Left ventricle myocardium inferior (tissue), 1 donor: Measurements from ENCODE around the gene BRIX1. TPM values are rescaled to one million over a fixed set of nuclear protein-coding genes. Genes with fewer than 3 reads are reported as not detected.
A peak's percentile ranks its signal among the peaks of the same experiment; 100 is the strongest.

Source experiments
- DNase-seq: peaks from one replicate; pipeline ENCODE4 v3.0.0-alpha.2; 2020
- H3K27ac ChIP-seq: fragments of 200-600 bp; replicated peaks from 2 replicates; pipeline ENCODE4 v1.8.0; 2021
- H3K27me3 ChIP-seq: fragments of 200-600 bp; 2 replicates; pipeline ENCODE4 v1.8.0; 2021; ENCODE audit warnings: low read depth
- H3K36me3 ChIP-seq: fragments of 200-600 bp; 2 replicates; pipeline ENCODE4 v1.8.0; 2021
- H3K4me1 ChIP-seq: fragments of 200-600 bp; 2 replicates; pipeline ENCODE4 v1.8.0; 2021
- H3K4me3 ChIP-seq: fragments of 200-600 bp; 2 replicates; pipeline ENCODE4 v1.8.0; 2021; ENCODE audit warnings: mild to moderate bottlenecking, moderate library complexity
- H3K9me3 ChIP-seq: fragments of 200-600 bp; replicated peaks from 2 replicates; pipeline ENCODE4 v1.8.0; 2021
- intact Hi-C: fragments of 100-400 bp; cut with micrococcal nuclease; formaldehyde crosslinking; loops from one replicate; pipeline ENCODE4 v1.11.0; 2022
- long read RNA-seq: library from polyadenylated mRNA; unstranded; transcript quantifications from one replicate; pipeline ENCODE4 v2.0.0, GENCODE V29; 2021
- total RNA-seq: library from RNA; stranded (reverse); fragmentation: NEBNext Ultra II Directional; extraction: Animal tissue kit (Norgen Biotek cat#: 25700); gene quantifications from one replicate; pipeline ENCODE4 v1.2.1, GENCODE V29; 2021
- TF ChIP-seq, protein P1 (sequence below): fragments of 200-600 bp; IDR thresholded peaks from 2 replicates; pipeline ENCODE4 v1.8.0; 2021; ENCODE audit warnings: antibody characterized with exemption, mild to moderate bottlenecking, borderline replicate concordance
- donor health status: DM: no; HTN: yes; CAD: no; lungs with severe emphysema.

The BRIX1 gene, protein sequence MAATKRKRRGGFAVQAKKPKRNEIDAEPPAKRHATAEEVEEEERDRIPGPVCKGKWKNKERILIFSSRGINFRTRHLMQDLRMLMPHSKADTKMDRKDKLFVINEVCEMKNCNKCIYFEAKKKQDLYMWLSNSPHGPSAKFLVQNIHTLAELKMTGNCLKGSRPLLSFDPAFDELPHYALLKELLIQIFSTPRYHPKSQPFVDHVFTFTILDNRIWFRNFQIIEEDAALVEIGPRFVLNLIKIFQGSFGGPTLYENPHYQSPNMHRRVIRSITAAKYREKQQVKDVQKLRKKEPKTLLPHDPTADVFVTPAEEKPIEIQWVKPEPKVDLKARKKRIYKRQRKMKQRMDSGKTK
- total RNA-seq: 10.5 TPM
- long read RNA-seq, transcript BRIX1-201 (10 exons, 1,926 nt): major isoform, 13 of 14 reads
- long read RNA-seq, partial matches to known transcripts: 0 of 14 reads
- long read RNA-seq, other reads (novel, unspliced or antisense): 1 of 14 reads

DNA sequence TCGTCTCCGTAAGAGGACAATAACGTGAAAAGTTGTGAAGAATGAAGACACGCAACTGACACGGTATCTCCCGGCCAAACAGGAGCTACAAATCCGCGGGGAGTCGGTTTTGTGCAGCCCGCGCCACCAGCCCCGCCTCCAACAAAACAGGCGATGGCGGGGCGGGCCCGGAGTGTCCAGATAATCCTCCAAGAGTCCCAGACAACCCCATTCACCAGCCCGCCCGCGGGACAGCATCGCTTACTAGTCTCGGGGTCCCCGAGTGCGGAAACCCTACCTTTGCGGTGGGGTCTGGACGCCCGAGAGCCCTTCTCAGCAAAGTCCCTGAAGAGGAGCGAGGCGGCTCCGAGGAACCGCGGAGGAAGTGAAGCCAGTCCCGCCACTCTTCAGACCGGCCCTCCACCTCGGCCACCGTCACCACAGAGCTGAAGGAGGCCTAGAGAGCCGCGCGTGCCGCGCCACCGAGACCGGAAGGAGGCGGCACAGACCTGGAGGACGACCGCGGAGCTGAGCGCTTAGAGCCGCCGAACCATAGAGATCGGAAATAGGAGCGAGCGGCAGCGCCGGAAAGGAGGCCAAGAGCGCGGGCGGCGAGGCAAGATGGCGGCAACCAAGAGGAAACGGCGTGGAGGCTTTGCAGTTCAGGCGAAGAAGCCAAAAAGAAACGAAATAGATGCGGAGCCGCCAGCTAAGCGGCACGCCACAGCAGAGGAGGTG, at the start of gene BRIX1, which contains the start of gene RAD1:
Gene BRIX1, plus strand, starts transcription at position 573 of the 717 bp plus-strand sequence. Its CDS starts 28 bp downstream, at position 601.
Gene RAD1, minus strand, starts transcription at position 366 of the 717 bp plus-strand sequence. CDS start 612 bp downstream, outside the sequence.
- TF ChIP-seq, protein P1, sequence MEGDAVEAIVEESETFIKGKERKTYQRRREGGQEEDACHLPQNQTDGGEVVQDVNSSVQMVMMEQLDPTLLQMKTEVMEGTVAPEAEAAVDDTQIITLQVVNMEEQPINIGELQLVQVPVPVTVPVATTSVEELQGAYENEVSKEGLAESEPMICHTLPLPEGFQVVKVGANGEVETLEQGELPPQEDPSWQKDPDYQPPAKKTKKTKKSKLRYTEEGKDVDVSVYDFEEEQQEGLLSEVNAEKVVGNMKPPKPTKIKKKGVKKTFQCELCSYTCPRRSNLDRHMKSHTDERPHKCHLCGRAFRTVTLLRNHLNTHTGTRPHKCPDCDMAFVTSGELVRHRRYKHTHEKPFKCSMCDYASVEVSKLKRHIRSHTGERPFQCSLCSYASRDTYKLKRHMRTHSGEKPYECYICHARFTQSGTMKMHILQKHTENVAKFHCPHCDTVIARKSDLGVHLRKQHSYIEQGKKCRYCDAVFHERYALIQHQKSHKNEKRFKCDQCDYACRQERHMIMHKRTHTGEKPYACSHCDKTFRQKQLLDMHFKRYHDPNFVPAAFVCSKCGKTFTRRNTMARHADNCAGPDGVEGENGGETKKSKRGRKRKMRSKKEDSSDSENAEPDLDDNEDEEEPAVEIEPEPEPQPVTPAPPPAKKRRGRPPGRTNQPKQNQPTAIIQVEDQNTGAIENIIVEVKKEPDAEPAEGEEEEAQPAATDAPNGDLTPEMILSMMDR: peak; percentile 43

DNA sequence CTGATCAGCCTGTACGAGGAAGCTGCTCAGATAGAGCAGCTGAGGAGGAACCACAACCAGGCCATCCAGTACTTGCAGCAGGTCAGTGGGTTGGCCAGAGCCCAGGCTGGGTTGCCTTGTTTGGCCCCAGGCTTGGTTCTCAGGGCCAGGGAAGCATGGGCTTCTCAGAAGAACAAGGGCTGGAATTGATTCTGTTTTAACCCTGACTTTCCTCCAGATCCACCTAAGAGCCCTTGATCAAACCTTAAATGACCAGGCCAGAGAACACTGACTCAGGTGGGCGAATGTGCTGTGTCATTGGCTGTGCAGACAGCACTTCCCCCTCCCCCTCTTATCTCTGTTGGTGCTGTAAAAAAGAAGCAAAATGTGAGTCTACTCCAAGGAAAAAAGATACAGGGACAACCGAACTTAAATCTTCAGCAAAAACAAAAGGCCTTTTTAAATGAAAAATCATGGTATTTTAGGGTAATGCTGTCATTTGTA, 48.5 kb upstream of the BRIX1 start:
- DNase-seq: no peak
- no peak overlapping the region for H3K27ac ChIP-seq
- H3K4me3 ChIP-seq: no peak overlapping the region
- TF ChIP-seq, protein P1: no peak
- no peaks in the 10 kb centered on the region for H3K36me3 ChIP-seq
- H3K4me1 ChIP-seq: peaks cover 5% of the 10 kb centered on the region
- no peaks in the 10 kb centered on the region for H3K27me3 ChIP-seq
- intact Hi-C loops: no loop called here
- H3K9me3 ChIP-seq: no peaks in the 10 kb centered on the region

More for the DNA sequence above, at the start of gene BRIX1, which contains the start of gene RAD1:
- peak within 1 kb of the TSS; percentile 89 for H3K4me3 ChIP-seq
- H3K27me3 ChIP-seq: no peaks in the 10 kb centered on the region
- H3K36me3 ChIP-seq: peaks cover 29% of the 10 kb centered on the region
- peaks cover 44% of the 10 kb centered on the region for H3K4me1 ChIP-seq
- H3K9me3 ChIP-seq: no peaks in the 10 kb centered on the region
- peak; percentile 97 for DNase-seq
- intact Hi-C loops: no loop called here
- H3K27ac ChIP-seq: peak within 1 kb of the TSS; percentile 91

DNA sequence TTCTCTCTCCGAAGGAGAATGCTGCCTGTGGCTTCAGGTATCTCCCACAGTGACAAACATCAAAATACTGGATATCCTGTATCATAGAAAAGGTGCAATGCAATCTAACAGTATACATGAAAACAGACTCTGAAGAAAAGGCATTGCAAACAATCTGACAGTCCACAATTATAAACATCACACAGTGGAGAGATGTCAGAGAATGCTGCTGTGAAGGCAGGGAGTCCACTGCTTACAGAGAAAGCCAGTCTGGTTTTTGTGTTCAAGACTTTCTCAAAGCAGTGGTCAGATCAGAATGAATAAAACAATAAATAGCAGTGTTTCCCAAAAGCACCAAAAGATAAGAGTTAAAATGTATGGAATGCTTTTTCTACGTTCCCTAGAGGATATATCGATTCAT, 47.9 kb upstream of the BRIX1 start:
- H3K9me3 ChIP-seq: no peaks in the 10 kb centered on the region
- H3K27ac ChIP-seq: no peak overlapping the region
- no peak for DNase-seq
- no peaks in the 10 kb centered on the region for H3K27me3 ChIP-seq
- H3K4me3 ChIP-seq: no peak overlapping the region
- no peaks in the 10 kb centered on the region for H3K36me3 ChIP-seq
- peaks cover 5% of the 10 kb centered on the region for H3K4me1 ChIP-seq
- TF ChIP-seq, protein P1: no peak
- intact Hi-C loops: no loop called here

DNA sequence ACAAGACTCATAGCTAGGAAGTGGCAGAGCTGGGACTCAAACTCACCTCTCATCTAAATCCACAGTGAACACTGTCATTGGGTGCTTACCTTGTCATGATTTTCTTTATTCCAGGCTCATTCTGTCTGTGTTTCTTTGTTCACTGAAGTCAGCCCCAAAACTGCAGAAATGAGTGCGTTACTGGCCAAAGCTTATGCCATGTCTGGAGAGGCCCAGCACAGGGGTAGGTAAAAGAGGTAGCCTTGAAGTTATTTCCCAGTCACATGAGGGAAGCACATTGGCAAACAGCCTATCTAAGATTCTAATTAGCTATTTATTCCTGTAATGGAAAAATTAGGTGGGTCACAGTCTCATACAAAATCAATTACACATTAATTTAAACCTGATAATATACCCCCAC, 46.7 kb upstream of the BRIX1 start:
- no peaks in the 10 kb centered on the region for H3K27me3 ChIP-seq
- intact Hi-C loops: no loop called here
- no peaks in the 10 kb centered on the region for H3K36me3 ChIP-seq

DNA sequence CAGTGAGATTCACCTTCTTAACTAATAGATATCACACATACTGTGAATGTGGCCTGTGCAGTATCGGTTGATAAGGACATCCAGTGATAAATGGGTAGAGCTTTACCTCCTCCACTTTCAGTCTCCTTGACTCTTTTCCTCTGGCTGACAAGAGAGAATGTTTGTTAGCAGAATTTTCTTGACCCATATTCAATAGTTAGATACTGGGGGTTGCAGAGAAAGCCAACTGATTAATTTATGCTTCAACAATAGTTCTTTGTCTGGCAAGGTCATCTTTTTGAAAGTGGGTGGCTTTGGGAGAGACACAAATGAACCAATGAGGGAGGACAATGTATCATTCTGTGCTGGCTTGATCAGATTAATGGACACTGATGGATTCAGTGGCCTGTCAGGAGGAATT, 46.3 kb upstream of the BRIX1 start:
- Histone ChIP-seq H3K27me3 (no peaks in the 10 kb centered on the region), H3K4me3 (no peak overlapping the region), H3K36me3 (no peaks in the 10 kb centered on the region), H3K9me3 (no peaks in the 10 kb centered on the region), H3K4me1 (no peaks in the 10 kb centered on the region), H3K27ac (no peak overlapping the region)
- intact Hi-C loops: no loop called here
- TF ChIP-seq, protein P1: no peak
- DNase-seq: no peak

More for the DNA sequence above, 46.7 kb upstream of the BRIX1 start:
- Histone ChIP-seq H3K4me3 (no peak overlapping the region), H3K9me3 (no peaks in the 10 kb centered on the region), H3K4me1 (no peaks in the 10 kb centered on the region), H3K27ac (no peak overlapping the region)
- TF ChIP-seq, protein P1: no peak
- DNase-seq: no peak
